ENCODE results near the gene PSAP.

DNA sequence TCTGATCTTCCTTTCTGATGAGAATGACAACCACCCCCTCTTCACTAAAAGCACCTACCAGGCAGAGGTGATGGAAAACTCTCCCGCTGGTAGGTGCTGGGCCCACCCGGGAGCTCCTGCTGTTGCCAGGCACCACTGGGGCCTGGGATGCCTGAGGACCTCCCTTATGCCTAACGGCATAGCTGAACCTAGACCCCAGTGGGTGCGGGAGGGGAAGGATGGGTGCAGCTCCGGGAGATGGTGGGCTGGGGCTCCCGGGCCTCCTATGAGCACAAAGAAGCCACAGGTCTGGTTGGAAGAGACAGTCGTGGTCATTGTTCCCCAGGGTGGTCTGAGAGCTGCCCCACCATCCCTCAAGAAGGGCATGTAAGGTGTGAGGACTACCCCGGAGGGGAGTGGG is 62.1 kb downstream of the PSAP start:
- no peak for TF ChIP-seq POLR2A (IDR thresholded peaks at IDR 0.05)
- TF ChIP-seq, protein P1, sequence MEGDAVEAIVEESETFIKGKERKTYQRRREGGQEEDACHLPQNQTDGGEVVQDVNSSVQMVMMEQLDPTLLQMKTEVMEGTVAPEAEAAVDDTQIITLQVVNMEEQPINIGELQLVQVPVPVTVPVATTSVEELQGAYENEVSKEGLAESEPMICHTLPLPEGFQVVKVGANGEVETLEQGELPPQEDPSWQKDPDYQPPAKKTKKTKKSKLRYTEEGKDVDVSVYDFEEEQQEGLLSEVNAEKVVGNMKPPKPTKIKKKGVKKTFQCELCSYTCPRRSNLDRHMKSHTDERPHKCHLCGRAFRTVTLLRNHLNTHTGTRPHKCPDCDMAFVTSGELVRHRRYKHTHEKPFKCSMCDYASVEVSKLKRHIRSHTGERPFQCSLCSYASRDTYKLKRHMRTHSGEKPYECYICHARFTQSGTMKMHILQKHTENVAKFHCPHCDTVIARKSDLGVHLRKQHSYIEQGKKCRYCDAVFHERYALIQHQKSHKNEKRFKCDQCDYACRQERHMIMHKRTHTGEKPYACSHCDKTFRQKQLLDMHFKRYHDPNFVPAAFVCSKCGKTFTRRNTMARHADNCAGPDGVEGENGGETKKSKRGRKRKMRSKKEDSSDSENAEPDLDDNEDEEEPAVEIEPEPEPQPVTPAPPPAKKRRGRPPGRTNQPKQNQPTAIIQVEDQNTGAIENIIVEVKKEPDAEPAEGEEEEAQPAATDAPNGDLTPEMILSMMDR (IDR thresholded peaks at IDR 0.05): no peak

Data from body of pancreas (tissue), 4 donors.